Neural progenitor cell (in vitro differentiated cells): ENCODE results near the gene ZDHHC8. TPM values are rescaled to one million over a fixed set of nuclear protein-coding genes. Genes with fewer than 3 reads are reported as not detected.

Experiments
- DNase-seq: peaks from one replicate; pipeline ENCODE4 v3.0.0-alpha.2; 2016; ENCODE audit warnings: low spot score
- H2AFZ ChIP-seq: fragments of 200-600 bp; sonication (generic); replicated peaks from 2 replicates; pipeline ENCODE4 v1.6.1; 2016; ENCODE audit warnings: antibody characterized with exemption
- H3F3A ChIP-seq: fragments of 200-600 bp; sonication (generic); 2 replicates; pipeline ENCODE4 v1.6.1; 2016; ENCODE audit warnings: antibody characterized with exemption, low read depth
- H3K27ac ChIP-seq: fragments of 200-600 bp; sonication (generic); 2 replicates; pipeline ENCODE4 v1.5.1; 2016; ENCODE audit warnings: mild to moderate bottlenecking
- H3K27me3 ChIP-seq: fragments of 200-600 bp; sonication (generic); 2 replicates; pipeline ENCODE4 v1.6.1; 2016; ENCODE audit warnings: mild to moderate bottlenecking, moderate library complexity
- H3K36me3 ChIP-seq: fragments of 200-600 bp; sonication (generic); 2 replicates; pipeline ENCODE4 v1.5.1; 2016
- H3K4me1 ChIP-seq: fragments of 200-600 bp; sonication (generic); 2 replicates; pipeline ENCODE4 v1.6.1; 2016; ENCODE audit warnings: mixed run types
- H3K4me2 ChIP-seq: fragments of 200-600 bp; sonication (generic); 2 replicates; pipeline ENCODE4 v1.6.1; 2016
- H3K4me3 ChIP-seq: fragments of 200-600 bp; sonication (generic); 2 replicates; pipeline ENCODE4 v1.5.1; 2016
- H3K79me2 ChIP-seq: fragments of 200-600 bp; sonication (generic); 2 replicates; pipeline ENCODE4 v1.6.1; 2016; ENCODE audit warnings: low read depth
- H3K9ac ChIP-seq: fragments of 200-600 bp; sonication (generic); 2 replicates; pipeline ENCODE4 v1.6.1; 2016
- H3K9me3 ChIP-seq: fragments of 200-600 bp; sonication (generic); 2 replicates; pipeline ENCODE4 v1.5.1; 2016; ENCODE audit warnings: low read depth
- H4K20me1 ChIP-seq: fragments of 200-600 bp; sonication (generic); 2 replicates; pipeline ENCODE4 v1.6.1; 2016; ENCODE audit warnings: low read depth
- H3K27ac Mint-ChIP-seq: 3 replicates; pipeline ENCODE4 v1.8.0; 2021; ENCODE audit warnings: mixed read lengths
- H3K27me3 Mint-ChIP-seq: 2 replicates; pipeline ENCODE4 v1.8.0; 2022; ENCODE audit warnings: low read depth, mild to moderate bottlenecking, inconsistent platforms, moderate library complexity, mixed read lengths; ENCODE audit not compliant: insufficient read depth
- H3K36me3 Mint-ChIP-seq: 3 replicates; pipeline ENCODE4 v1.8.0; 2021; ENCODE audit warnings: mixed read lengths
- H3K4me1 Mint-ChIP-seq: 3 replicates; pipeline ENCODE4 v1.8.0; 2021; ENCODE audit warnings: mixed read lengths
- H3K4me3 Mint-ChIP-seq: 3 replicates; pipeline ENCODE4 v1.8.0; 2021; ENCODE audit warnings: mild to moderate bottlenecking, moderate library complexity, mixed read lengths
- H3K9me3 Mint-ChIP-seq: 3 replicates; pipeline ENCODE4 v1.8.0; 2020; ENCODE audit warnings: mixed read lengths
- CTCF ChIP-seq: fragments of 200-600 bp; sonication (generic); IDR thresholded peaks from 2 replicates; pipeline ENCODE4 v1.5.1; 2017; ENCODE audit warnings: antibody characterized with exemption, mild to moderate bottlenecking
- EZH2 ChIP-seq: fragments of 200-600 bp; sonication (generic); IDR thresholded peaks from 2 replicates; pipeline ENCODE4 v1.6.1; 2017; ENCODE audit warnings: antibody characterized with exemption, mild to moderate bottlenecking, moderate library complexity
- EZH2phosphoT487 ChIP-seq: fragments of 200-600 bp; sonication (generic); IDR thresholded peaks from 2 replicates; pipeline ENCODE4 v1.6.1; 2017; ENCODE audit warnings: antibody characterized with exemption
- total RNA-seq: library from RNA; depleted of rRNA; stranded (reverse); fragments of >200 nt; gene quantifications from 2 replicates; pipeline ENCODE4 v1.2.3, GENCODE V29; 2015; ENCODE audit warnings: low replicate concordance

ZDHHC8 gene
- total RNA-seq, 1 donor from 2014 or later = 7.1 TPM

- peak overlapping the region; percentile 50 for H3K27ac Mint-ChIP-seq
- H3K4me1 ChIP-seq = peaks cover 27% of the 10 kb centered on the region
- no peaks in the 10 kb centered on the region for H3K27me3 Mint-ChIP-seq
- H3K4me3 ChIP-seq = no peak overlapping the region
- no peaks in the 10 kb centered on the region for H3K27me3 ChIP-seq
- peaks cover 89% of the 10 kb centered on the region for H4K20me1 ChIP-seq
- peaks cover 44% of the 10 kb centered on the region for H3K4me1 Mint-ChIP-seq
- H3K79me2 ChIP-seq = peaks cover 95% of the 10 kb centered on the region
- no peak overlapping the region for H3K9ac ChIP-seq
- H3K36me3 ChIP-seq = no peaks in the 10 kb centered on the region
- H3K4me3 Mint-ChIP-seq = no peak overlapping the region
- peak overlapping the region; percentile 52 for H3K27ac ChIP-seq
- H3K36me3 Mint-ChIP-seq = peaks cover 37% of the 10 kb centered on the region
- H3K9me3 Mint-ChIP-seq = no peaks in the 10 kb centered on the region
- peak; percentile 79 for DNase-seq
- H3K4me2 ChIP-seq = peak overlapping the region; percentile 28
- no peak overlapping the region for H2AFZ ChIP-seq
- H3K9me3 ChIP-seq = no peaks in the 10 kb centered on the region
- peaks cover 43% of the 10 kb centered on the region for H3F3A ChIP-seq
- TF ChIP-seq EZH2 (no peak), EZH2phosphoT487 (no peak), CTCF (peak; percentile 67)
These were observed 46.8 kb upstream of the ZDHHC8 start for GRCh38 chr22:20084547-20085413.

GRCh38 chr22:20085651-20086050, 46.0 kb upstream of the ZDHHC8 start:
- TF ChIP-seq EZH2phosphoT487 (no peak), EZH2 (no peak), CTCF (no peak)
- Histone ChIP-seq H4K20me1 (peaks cover 95% of the 10 kb centered on the region), H3K4me3 (no peak overlapping the region), H3F3A (peaks cover 39% of the 10 kb centered on the region), H3K79me2 (peaks cover 100% of the 10 kb centered on the region), H3K27me3 (no peaks in the 10 kb centered on the region), H3K4me2 (no peak overlapping the region), H3K9ac (no peak overlapping the region), H3K36me3 (peaks cover 6% of the 10 kb centered on the region), H3K27ac (no peak overlapping the region), H3K9me3 (no peaks in the 10 kb centered on the region), H3K4me1 (peaks cover 27% of the 10 kb centered on the region), H2AFZ (no peak overlapping the region)
- no peak for DNase-seq
- Mint-ChIP-seq H3K4me3 (no peak overlapping the region), H3K27me3 (no peaks in the 10 kb centered on the region), H3K9me3 (no peaks in the 10 kb centered on the region), H3K36me3 (peaks cover 41% of the 10 kb centered on the region), H3K4me1 (peaks cover 42% of the 10 kb centered on the region), H3K27ac (no peak overlapping the region)

- Mint-ChIP-seq H3K27me3 (peaks cover under 1% of the 10 kb centered on the region), H3K27ac (no peak overlapping the region), H3K4me3 (no peak overlapping the region), H3K36me3 (peaks cover 46% of the 10 kb centered on the region), H3K4me1 (peaks cover 37% of the 10 kb centered on the region), H3K9me3 (no peaks in the 10 kb centered on the region)
- Histone ChIP-seq H4K20me1 (peaks cover 95% of the 10 kb centered on the region), H3K27me3 (no peaks in the 10 kb centered on the region), H3K36me3 (peaks cover 7% of the 10 kb centered on the region), H3K4me1 (peaks cover 26% of the 10 kb centered on the region), H3K4me2 (no peak overlapping the region), H3K27ac (no peak overlapping the region), H3F3A (peaks cover 36% of the 10 kb centered on the region), H2AFZ (no peak overlapping the region), H3K4me3 (no peak overlapping the region), H3K79me2 (peaks cover 100% of the 10 kb centered on the region), H3K9me3 (no peaks in the 10 kb centered on the region), H3K9ac (no peak overlapping the region)
- no peak for TF ChIP-seq EZH2phosphoT487
- no peak for TF ChIP-seq CTCF
- no peak for TF ChIP-seq EZH2
- no peak for DNase-seq
These were observed 45.5 kb upstream of the ZDHHC8 start for GRCh38 chr22:20086101-20086599.
